Brain pericyte (primary cell): ENCODE measurements around the gene FBXO45.
"Not testable (repeated sequence)": the region's sequence is repeated elsewhere in the genome, so short reads cannot be mapped to it uniquely, and the experiment has no call there.

Experiments used
- DNase-seq: peaks from one replicate; pipeline ENCODE4 v3.0.0-alpha.2; 2012; ENCODE audit warnings: low read depth, low spot score

FBXO45 gene

DNA sequence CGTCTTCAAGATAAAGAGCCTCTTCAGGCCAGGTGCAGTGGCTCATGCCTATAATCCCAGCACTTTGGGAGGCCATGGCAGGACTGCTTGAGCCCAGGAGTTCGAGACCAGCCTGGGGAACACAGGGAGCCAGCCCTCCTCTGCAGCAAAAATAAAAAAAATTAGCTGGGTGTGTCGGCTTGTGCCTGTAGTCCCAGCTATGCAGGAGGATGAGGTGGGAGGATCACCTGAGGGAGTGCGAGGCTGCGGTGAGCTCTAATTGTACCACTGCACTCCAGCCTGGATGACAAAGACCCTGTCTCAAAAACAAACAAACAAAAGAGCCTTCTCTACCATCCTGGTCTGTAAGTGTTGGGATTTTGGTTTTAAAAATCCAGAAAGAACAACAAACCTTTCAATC, 11.2 kb upstream of the FBXO45 start:
- no peak for DNase-seq

DNA sequence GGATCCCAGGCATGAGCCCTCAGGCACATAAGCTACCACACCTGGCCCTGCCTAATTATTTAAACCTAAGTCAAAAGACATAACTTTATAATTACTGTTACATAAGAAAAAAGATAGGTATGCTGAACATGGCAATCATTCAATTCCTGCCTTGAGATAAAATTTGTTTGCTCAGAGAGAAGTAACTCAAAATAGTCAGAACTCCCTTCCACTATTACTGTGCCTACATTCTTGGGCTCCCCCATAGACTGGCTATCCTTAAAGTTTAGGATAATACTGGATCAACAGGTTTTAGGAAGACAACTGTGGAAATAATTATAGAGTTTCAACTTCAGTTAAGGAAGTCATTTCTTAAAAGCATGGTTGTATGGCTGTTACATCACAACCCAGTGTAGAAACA, 10.0 kb upstream of the FBXO45 start:
- DNase-seq = no peak

DNA sequence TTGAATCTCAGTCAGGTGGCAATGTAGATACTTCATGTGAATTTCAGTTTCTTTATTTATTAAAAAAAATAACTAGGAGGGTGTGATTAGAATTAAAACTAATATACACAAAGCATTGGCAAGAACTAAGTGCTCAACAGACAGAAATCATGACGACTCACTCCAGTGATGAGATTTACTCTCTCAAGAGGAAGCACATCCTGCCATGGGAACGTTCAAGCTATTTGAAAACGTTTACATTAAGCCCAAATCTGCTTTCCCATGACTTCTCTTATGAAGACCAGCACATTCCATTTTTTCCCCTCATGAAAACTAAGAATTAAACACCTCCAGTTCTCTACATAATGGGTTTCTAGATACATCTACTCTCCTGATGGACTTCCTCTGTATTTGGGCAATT, 8.6 kb upstream of the FBXO45 start:
- DNase-seq = no peak

DNA sequence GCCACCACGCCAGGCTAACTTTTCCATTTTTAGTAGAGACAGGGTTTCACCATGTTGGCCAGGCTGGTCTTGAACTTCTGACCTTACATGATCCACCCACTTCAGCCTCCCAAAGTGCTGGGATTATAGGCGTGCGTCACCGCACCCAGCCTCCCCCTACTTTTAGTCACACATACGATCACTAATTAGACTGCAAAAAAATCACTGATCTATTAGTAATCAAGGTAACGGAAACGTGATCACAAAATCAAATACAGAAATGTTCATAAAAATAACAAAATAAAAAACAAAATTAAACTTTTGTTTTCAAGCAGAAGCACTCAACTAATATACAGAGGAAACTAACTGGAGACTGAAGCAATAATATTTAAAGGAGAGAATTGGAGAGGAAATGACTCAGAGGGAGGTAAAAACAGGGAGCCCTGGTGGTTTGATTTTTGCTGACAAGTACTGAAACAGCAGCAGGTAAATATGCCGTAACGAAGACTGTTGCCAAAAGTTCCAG, 4.7 kb upstream of the FBXO45 start:
- no peak for DNase-seq

DNA sequence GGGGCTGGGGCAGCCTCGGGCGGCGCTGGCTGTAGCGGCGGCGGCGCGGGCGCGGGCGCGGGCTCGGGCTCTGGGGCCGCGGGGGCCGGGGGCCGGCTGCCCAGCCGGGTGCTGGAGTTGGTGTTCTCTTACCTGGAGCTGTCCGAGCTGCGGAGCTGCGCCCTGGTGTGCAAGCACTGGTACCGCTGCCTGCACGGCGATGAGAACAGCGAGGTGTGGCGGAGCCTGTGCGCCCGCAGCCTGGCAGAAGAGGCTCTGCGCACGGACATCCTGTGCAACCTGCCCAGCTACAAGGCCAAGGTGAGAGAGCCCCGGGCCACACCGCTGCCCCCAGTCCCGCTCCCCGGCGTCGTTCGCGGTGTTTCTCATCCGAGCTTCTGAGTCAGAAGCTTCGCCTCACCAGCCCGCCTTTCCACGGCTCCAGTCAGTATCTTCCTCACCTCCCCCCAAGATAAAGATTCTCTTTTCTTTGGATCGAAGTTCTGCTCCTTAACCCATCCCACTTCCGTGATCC, 600 bp downstream of the FBXO45 start:
- no peak for DNase-seq

DNA sequence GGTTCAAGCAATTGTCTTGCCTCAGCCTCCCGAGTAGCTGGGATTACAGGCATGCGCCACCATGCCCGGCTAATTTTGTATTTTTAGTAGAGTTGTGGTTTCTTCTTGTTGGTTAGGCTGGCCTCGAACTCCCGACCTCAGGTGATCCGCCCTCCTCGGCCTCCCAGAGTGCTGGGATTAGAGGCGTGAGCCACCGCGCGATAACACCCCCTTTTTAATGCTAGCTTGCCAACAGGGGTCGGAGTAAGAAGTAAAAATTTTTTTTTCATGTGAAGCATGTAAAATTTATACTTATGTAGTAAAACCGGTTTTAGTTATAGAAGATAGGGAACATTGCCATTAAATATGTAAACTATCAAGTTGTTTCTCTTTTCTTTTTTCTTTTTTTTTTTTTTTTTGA, 1.9 kb downstream of the FBXO45 start:
- not testable (repeated sequence) for DNase-seq

DNA sequence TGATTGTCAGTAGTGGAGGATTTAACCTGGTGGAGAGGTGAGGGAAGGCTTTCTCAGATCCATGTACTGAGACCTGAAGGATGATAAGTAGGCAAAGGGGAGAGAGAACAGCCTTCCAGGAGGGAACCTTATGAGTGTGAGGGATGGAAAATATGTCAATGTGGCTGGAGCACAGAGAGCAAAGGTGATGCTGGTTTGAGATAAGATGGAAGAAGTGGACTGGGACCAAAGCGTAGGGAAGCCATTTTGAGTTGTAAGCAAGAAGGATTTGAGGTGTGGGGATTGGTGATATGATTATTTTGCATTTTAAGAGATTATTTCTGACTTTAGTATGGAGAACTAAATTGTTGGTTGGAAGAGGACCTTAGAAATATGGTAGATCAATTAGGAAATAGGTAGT, 3.9 kb downstream of the FBXO45 start:
- DNase-seq = no peak

GRCh38 chr3:196585044-196585757, 16.7 kb downstream of the FBXO45 start:
- DNase-seq = no peak

GRCh38 chr3:196590279-196590678, 21.8 kb downstream of the FBXO45 start:
- no peak for DNase-seq

DNA sequence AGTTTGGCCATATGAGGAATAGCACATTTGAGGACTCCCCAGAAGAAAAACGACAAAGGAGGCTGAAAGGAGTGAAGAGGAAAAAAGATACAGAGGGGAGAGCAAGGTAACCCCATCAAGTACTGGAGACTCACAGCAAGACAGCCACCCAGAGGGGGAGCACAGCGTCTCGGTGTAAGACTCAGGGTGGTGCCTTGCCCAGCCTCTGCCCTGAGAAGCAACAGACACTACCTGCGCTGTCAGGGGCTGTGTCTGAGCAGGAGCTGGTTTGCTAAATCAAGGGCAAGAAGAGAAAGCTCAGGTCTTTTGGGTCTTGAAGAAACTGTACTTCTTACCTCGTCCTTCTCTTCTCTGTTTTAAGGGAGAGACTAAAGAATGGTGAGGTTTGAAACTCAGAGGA, 27.9 kb downstream of the FBXO45 start:
- no peak for DNase-seq

GRCh38 chr3:196597971-196598733, 29.7 kb downstream of the FBXO45 start:
- DNase-seq = not testable (repeated sequence)

DNA sequence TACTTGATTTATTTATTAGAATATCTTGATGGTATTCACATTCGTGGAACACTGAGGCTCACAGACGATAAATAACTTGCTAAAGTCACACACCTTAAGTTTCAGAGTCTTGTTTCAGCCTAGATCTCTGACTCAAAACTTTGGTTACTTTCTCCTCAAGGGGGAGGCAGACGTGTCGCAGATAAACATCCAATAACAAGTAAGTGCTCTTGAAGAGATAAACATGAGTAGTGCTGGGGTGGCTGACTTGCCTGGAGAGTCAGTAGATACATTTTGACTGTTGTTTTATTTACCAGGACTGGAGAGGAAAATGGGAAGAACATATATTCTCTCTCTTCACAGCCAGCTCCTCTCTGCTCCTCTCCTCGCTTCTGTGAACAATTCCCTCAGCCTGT, 31.3 kb downstream of the FBXO45 start:
- DNase-seq = no peak

- DNase-seq = no peak
Observed at GRCh38 chr3:196600359-196600758, 31.9 kb downstream of the FBXO45 start.

DNA sequence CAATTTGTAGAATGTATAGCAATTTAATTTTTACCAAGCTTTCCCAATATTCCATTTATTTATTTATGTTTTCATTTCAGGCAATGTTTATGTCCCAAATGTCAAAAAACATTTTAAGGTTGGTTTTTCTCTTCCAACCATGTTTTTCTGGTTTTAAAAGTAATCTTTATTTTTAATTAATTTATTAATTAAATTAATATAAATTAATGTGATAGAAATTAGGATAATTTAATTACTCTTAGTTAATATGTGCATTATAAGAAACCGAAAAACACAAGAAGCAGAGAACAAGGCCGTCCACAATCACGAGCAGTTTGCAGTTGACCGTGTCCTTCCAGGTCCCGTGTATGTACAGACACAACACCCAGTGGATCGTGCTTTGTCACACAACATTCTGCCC, 34.2 kb downstream of the FBXO45 start:
- no peak for DNase-seq

GRCh38 chr3:196603683-196604082, 35.2 kb downstream of the FBXO45 start:
- DNase-seq = no peak

DNA sequence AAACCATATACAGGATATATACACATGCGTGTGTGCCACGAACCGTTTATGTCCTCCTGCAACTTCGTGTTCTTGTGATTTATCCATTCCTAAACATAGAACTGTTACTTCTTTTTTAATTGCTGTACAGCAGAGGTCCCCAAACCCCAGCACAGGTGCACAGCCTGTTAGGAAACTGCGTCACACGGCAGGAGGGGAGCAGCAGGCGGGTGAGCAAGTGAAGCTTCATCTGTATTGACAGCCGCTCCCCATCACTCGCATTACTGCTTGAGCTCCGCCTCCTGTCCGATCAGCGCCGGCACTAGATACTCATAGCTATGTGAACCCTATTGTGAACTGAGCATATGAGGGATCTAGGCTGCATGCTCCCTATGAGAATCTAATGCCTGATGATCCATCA, 36.1 kb downstream of the FBXO45 start:
- DNase-seq = no peak

DNA sequence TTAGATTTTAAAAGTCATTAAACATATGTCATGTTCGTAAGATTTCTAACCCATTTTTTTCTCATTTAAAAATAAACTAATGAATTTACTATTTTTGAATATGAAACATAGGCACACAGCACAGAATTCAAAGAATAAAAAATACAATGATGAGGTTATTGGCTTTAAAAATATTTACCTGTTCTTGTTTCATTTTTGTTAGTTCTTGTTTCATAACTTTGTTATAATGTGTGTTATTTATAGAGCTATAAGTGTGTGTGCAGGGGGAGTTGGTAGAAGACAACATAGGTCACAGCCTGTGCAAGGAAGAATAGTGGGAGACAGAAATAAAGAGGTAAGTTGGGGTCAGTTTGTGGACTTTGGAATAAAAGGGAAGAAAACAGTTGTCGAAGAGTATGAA, 40.2 kb downstream of the FBXO45 start:
- DNase-seq = no peak

GRCh38 chr3:196609343-196609775, 40.9 kb downstream of the FBXO45 start:
- peak; percentile 27 for DNase-seq

DNA sequence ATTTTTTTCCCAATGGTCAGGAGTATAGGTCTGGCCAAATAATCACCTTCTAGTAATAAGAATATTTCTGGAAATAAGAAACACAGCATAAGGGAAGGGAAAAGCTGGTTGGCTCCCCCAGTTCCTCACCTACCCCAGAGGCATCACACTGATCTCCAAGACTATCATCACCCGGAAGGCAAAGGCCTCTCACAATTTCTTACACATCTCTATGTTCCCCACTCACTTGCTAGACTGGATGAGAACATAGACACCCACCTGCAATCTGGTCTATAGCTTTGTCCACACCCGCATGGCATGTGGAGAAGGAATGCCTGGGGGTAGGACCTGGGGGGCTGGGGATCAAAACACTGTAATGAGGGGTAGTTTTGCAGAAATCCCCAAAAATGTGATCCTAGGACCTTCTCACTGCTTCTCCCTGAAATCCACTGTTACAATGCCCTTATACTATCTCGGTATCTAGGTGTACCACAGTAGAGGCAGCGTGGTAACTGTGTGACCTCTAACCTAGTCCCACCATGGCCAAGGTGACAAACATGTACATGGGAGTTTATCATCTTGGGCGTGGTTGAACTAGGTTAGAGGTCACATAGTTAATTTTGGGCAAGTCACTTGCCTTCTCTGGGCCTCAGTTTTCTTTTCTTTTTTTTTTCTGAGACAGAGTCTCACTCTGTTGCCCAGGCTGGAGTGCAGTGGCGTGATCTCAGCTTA, 41.5 kb downstream of the FBXO45 start:
- no peak for DNase-seq

DNA sequence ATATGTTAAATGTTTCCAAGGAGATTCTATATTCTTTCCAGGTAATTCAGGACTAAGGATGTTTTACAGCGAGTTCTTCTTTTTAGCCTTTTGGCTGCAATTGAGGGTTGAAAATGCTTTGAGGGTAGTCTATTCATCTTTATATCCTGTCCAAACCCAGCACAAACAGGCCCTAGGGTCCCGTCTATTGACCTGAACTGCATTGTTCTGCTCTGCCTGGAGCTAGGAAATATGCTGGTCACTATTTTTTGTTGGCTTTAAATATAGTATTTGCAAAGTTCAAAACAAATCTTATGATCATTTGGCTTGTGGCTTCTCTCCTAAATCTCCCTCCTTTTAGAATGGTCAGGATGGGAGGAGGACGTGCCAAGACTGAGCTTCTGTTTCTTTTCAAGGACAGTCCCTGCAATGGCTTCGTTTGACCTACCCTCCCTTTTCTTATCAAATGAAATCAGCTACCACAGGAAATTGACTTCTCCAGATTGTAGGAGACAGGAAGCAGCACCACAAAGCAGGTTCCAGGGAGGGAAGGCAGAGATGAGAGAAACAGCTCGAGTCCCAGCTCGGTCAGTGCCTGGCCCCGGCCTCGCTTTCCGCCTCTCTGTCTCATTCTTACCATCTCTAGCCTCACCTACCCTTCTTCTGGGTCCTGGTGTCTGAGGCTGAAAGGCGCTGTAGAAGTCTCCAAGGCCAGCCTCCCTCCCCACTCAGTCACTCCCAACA, 43.5 kb downstream of the FBXO45 start:
- no peak for DNase-seq

DNA sequence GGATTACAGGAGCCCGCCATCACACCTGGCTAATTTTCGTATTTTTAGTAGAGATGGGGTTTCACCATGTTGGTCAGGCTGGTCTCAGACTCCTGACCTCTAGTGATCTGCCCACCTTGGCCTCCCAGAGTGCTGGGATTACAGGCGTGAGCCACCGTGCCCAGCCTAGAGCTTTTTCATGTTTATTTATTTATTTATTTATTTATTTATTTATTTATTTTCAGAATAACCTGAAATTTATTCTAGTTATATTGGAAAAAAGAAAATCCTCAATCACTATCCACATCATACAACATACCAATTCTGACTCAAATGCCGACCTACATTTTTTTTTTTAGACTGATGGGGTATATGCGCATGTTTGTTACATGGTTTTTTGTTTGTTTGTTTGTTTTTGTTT, 46.8 kb downstream of the FBXO45 start:
- not testable (repeated sequence) for DNase-seq

DNA sequence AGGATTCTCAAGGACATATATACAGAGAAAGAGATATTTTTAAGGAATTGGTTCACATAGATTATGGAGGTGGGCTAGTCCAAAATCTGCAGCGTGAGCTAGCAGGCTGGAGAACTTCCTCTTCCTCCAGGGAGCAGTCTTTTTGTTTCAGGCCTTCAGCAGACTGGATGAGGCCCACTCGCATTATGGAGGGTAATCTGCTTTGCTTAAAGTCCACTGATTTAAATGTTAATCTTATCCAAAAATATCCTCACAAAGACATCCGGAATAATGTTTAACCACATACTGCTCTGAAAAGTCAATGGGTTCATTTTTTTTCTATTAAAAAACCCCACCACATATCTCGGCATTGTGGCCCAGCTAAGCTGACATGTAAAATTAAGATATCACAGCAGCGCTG, 48.8 kb downstream of the FBXO45 start:
- no peak for DNase-seq
